GM12878 (cell line): ENCODE results near the gene DTNA. TPM values are rescaled to one million over a fixed set of nuclear protein-coding genes. Genes with fewer than 3 reads are reported as not detected.

Experiments used
- ATAC-seq: fragments of 200-7000 bp; cut with Tn5 transposase; 3 replicates; pipeline ENCODE4 v1.9.1; 2020; ENCODE audit warnings: mild to moderate bottlenecking, moderate library complexity
- BruUV-seq: library from RNA; stranded (reverse); fragments of 400-500 nt; replicated peaks from 2 replicates; lab custom pipeline; 2021; lab: Mats Ljungman, UMichigan
- CTCF ChIA-PET: fragments of 300-600 bp; sonication (Branson Sonifier 250); formaldehyde crosslinking; extraction: SDS; loops from one replicate; lab custom pipeline; 2021; ENCODE audit warnings: inconsistent platforms; lab: Yijun Ruan, JAX
- POLR2A ChIA-PET: fragments of 350-600 bp; formaldehyde crosslinking; extraction: SDS; loops from one replicate; lab custom pipeline; 2021; ENCODE audit warnings: inconsistent platforms; lab: Charles Lee
- RAD21 ChIA-PET: fragments of 300-600 bp; sonication (Branson Sonifier 250); formaldehyde crosslinking; loops from one replicate; lab custom pipeline; 2023; ENCODE audit warnings: antibody characterized with exemption; ENCODE audit not compliant: unreplicated experiment; lab: Charles Lee
- SMC1A ChIA-PET: fragments of 300-600 bp; sonication (Branson Sonifier 250); formaldehyde crosslinking; loops from one replicate; lab custom pipeline; 2023; ENCODE audit not compliant: unreplicated experiment, uncharacterized antibody; lab: Charles Lee
- DNase-seq: peaks from one replicate; pipeline ENCODE4 v3.0.0-alpha.2; 2011; ENCODE audit warnings: low read depth, low spot score
- FAIRE-seq: peaks from 3 replicates; lab custom pipeline; 2011; peaks lifted over from hg19 to GRCh38; lab: Jason Lieb, UNC
- H2AFZ ChIP-seq: 2 replicates; pipeline ENCODE4 v1.6.0; 2011; ENCODE audit warnings: low read depth, low read length, control low read depth; ENCODE audit not compliant: control insufficient read depth
- H3K27ac ChIP-seq: 2 replicates; pipeline ENCODE4 v1.5.1; 2011; ENCODE audit warnings: control low read depth; ENCODE audit not compliant: control insufficient read depth, insufficient read depth
- H3K27me3 ChIP-seq, 2 experiments: replicated peaks in 1 of 2; 2 replicates each; pipeline versions ENCODE4 v1.6.0 to v1.6.1; 2011; ENCODE audit warnings: low read length in 1 of 2; ENCODE audit not compliant: control insufficient read depth in 2 of 2, insufficient read depth in 2 of 2
- H3K36me3 ChIP-seq, 2 experiments: 2 replicates each; pipeline ENCODE4 v1.5.1; 2011; ENCODE audit warnings: low read length in 1 of 2; ENCODE audit not compliant: control insufficient read depth in 2 of 2, insufficient read depth in 2 of 2
- H3K4me1 ChIP-seq: 2 replicates; pipeline ENCODE4 v1.6.1; 2011; ENCODE audit warnings: mild to moderate bottlenecking, low read length, moderate library complexity, mixed read lengths; ENCODE audit not compliant: control insufficient read depth, insufficient read depth
- H3K4me2 ChIP-seq: 2 replicates; pipeline ENCODE4 v1.6.0; 2011; ENCODE audit warnings: control low read depth; ENCODE audit not compliant: control insufficient read depth, insufficient read depth
- H3K4me3 ChIP-seq: fragments of 200-600 bp; sonication (generic); 2 replicates; pipeline ENCODE4 v1.5.1; 2016
- H3K79me2 ChIP-seq: 2 replicates; pipeline ENCODE4 v1.6.0; 2011; ENCODE audit warnings: low read length; ENCODE audit not compliant: control insufficient read depth, insufficient read depth
- H3K9ac ChIP-seq: 2 replicates; pipeline ENCODE4 v1.8.0; 2011; ENCODE audit warnings: low read length, control low read depth, mixed read lengths; ENCODE audit not compliant: control insufficient read depth, insufficient read depth
- H3K9me3 ChIP-seq: replicated peaks from 3 replicates; pipeline ENCODE4 v1.5.1; 2011; ENCODE audit warnings: mild to moderate bottlenecking, low read length; ENCODE audit not compliant: control insufficient read depth, insufficient read depth
- H4K20me1 ChIP-seq: 2 replicates; pipeline ENCODE4 v1.6.0; 2011; ENCODE audit not compliant: control insufficient read depth, insufficient read depth
- E2F4 ChIP-seq: IDR thresholded peaks from 2 replicates; pipeline ENCODE4 v1.6.1; 2012; ENCODE audit warnings: low read depth, low read length, improper control_type of control experiment
- EP300 ChIP-seq, 2 experiments: fragments of 150-350 bp in 1 of 2; IDR thresholded peaks; 2 replicates each; pipeline ENCODE4 v1.6.1; 2011 to 2012; ENCODE audit warnings: low read depth in 2 of 2, low read length in 2 of 2, borderline replicate concordance in 1 of 2, improper control_type of control experiment in 1 of 2, inconsistent platforms in 1 of 2; ENCODE audit not compliant: control insufficient read depth in 1 of 2
- HDGF ChIP-seq: fragments of 450-650 bp; IDR thresholded peaks from 2 replicates; pipeline ENCODE4 v1.6.1; 2016; ENCODE audit warnings: antibody characterized with exemption
- IRF5 ChIP-seq: fragments of 450-650 bp; IDR thresholded peaks from 2 replicates; pipeline ENCODE4 v1.6.1; 2017; ENCODE audit warnings: borderline replicate concordance
- KDM1A ChIP-seq: fragments of 200-600 bp; sonication (generic); IDR thresholded peaks from 2 replicates; pipeline ENCODE4 v1.6.1; 2016; ENCODE audit warnings: borderline replicate concordance
- MLLT1 ChIP-seq: fragments of 450-650 bp; IDR thresholded peaks from 2 replicates; pipeline ENCODE4 v1.6.1; 2016; ENCODE audit warnings: mild to moderate bottlenecking
- MTA3 ChIP-seq: IDR thresholded peaks from 2 replicates; pipeline ENCODE4 v1.6.1; 2012; ENCODE audit warnings: low read length, inconsistent platforms, borderline replicate concordance
- NRF1 ChIP-seq: conservative IDR thresholded peaks from 2 replicates; pipeline ENCODE4 v1.6.1; 2011; ENCODE audit warnings: mild to moderate bottlenecking, low read depth, low read length, improper control_type of control experiment
- RBBP5 ChIP-seq: fragments of 200-600 bp; sonication (generic); conservative IDR thresholded peaks from 2 replicates; pipeline ENCODE4 v1.6.1; 2016
- SMAD1 ChIP-seq: fragments of 450-650 bp; IDR thresholded peaks from 2 replicates; pipeline ENCODE4 v1.6.1; 2018; ENCODE audit warnings: mild to moderate bottlenecking, low read depth; ENCODE audit not compliant: partially characterized antibody
- SP1 ChIP-seq: IDR thresholded peaks from one replicate; pipeline ENCODE4 v1.6.1; 2011; ENCODE audit warnings: low read depth, low read length
- YY1 ChIP-seq: IDR thresholded peaks from 2 replicates; pipeline ENCODE4 v1.6.1; 2011; ENCODE audit warnings: low read depth, mild to moderate bottlenecking, low read length
- ZNF384 ChIP-seq: IDR thresholded peaks from 2 replicates; pipeline ENCODE4 v1.6.1; 2012; ENCODE audit warnings: low read depth, mild to moderate bottlenecking, low read length, improper control_type of control experiment, borderline replicate concordance
- WGBS: methylation state at CpG from one replicate; pipeline ENCODE4 v1.1.6; 2016; ENCODE audit warnings: low lambda C conversion rate; ENCODE audit not compliant: insufficient replicate concordance, insufficient coverage; ENCODE audit errors: missing lambda C conversion rate; 5-methylcytosine and 5-hydroxymethylcytosine counted together
- in situ Hi-C: fragments of 300-500 bp; cut with MboI; formaldehyde crosslinking; loops from 9 replicates; pipeline ENCODE4 v1.14.3; 2018; ENCODE audit warnings: mixed read lengths
- intact Hi-C: fragments of 100-400 bp; cut with micrococcal nuclease; formaldehyde crosslinking; loops from one replicate; pipeline ENCODE4 v1.14.2; 2022; ENCODE audit not compliant: unreplicated experiment
- polyA plus RNA-seq, 11 experiments: library from polyadenylated mRNA; depleted of rRNA in 4 of 11; unstranded in 6 of 11; stranded (reverse) in 5 of 11; fragments of >200 nt; fragmentation: Nextera tagmentation in 4 of 11; fragmentation: Illumina TruSeq in 1 of 11; extraction: Ambion mirVana in 4 of 11; extraction: Trizol in 1 of 11; gene quantifications; 1 replicate in 1 of 11; 2 replicates in 10 of 11; pipeline versions ENCODE4 v1.2.1 to v1.2.3, GENCODE V29; 2011 to 2016; ENCODE audit warnings: inconsistent platforms in 2 of 11, missing spikeins in 2 of 11, low read depth in 1 of 11
- total RNA-seq, 4 experiments: library from RNA; depleted of rRNA in 3 of 4; stranded (reverse); fragments of >200 nt in 3 of 4; fragmentation: Illumina TruSeq in 1 of 4; extraction: Trizol in 1 of 4; gene quantifications; 2 replicates each; pipeline versions ENCODE4 v1.2.1 to v1.2.3, GENCODE V29; 2013 to 2021

Gene DTNA
- total and polyA plus RNA-seq, 10 of the 15 experiments (the other 5 are each of a cell fraction or from before 2014, with no cell fraction given), result 0.26 to 8.6 (median 0.53) TPM

- H3K27me3 ChIP-seq, result peaks cover 0 to 1% of the 10 kb centered on the region in 2 experiments; a peak in 1 of 4 replicates
- ChIA-PET CTCF (interaction anchor here (1.1 to 1.2 kb wide), 2 partner anchors 18 to 43 kb away, joined by 3 read pairs; no protein-coding TSS in a partner anchor), POLR2A (interaction anchor here (1.4 kb wide), 1 partner anchor 9 kb away, joined by 3 read pairs; no protein-coding TSS in a partner anchor), SMC1A (interaction anchor here (1.1 kb wide), 1 partner anchor 42 kb away, joined by 5 read pairs; no protein-coding TSS in a partner anchor), RAD21 (no interaction called here)
- FAIRE-seq (no peak), DNase-seq (no peak), ATAC-seq (no peak)
- H3K9me3 ChIP-seq, result no peaks in the 10 kb centered on the region
- no peak overlapping the region for H3K4me3 ChIP-seq
- no TSS peak for BruUV-seq
- no peak overlapping the region for H3K4me2 ChIP-seq
- TF ChIP-seq SP1, result no peak
- intact Hi-C loops (no loop called here), in situ Hi-C loops (no loop called here)
- H3K36me3 ChIP-seq, result no peaks in the 10 kb centered on the region
- H4K20me1 ChIP-seq, result no peaks in the 10 kb centered on the region
- WGBS, result 0% methylated on average over 1 of the region's 1 CpG
- no peak overlapping the region for H3K9ac ChIP-seq
- H2AFZ ChIP-seq, result no peak overlapping the region
- H3K79me2 ChIP-seq, result no peaks in the 10 kb centered on the region
- no peaks in the 10 kb centered on the region for H3K4me1 ChIP-seq
- no peak overlapping the region for H3K27ac ChIP-seq
These were observed 6.0 kb upstream of the DTNA start for GRCh38 chr18:34704074-34704473.

GRCh38 chr18:34704823-34705222, 5.3 kb upstream of the DTNA start:
- FAIRE-seq, result no peak
- peaks cover 0 to 3% of the 10 kb centered on the region in 2 experiments; a peak in 1 of 4 replicates for H3K27me3 ChIP-seq
- CTCF ChIA-PET, result interaction anchor here (1.0 to 1.2 kb wide), 3 partner anchors 17 to 44 kb away, joined by 3 read pairs; no protein-coding TSS in a partner anchor
- H3K36me3 ChIP-seq, result no peaks in the 10 kb centered on the region
- H3K79me2 ChIP-seq, result no peaks in the 10 kb centered on the region
- no peak for TF ChIP-seq EP300 (IDR thresholded peaks at IDR 0.05; ENCODE audit: borderline replicate concordance in 1 of 2, control insufficient read depth in 1 of 2, low read depth in 2 of 2, low read length in 2 of 2)
- no peak for TF ChIP-seq IRF5
- TF ChIP-seq E2F4, result no peak
- no peak for TF ChIP-seq HDGF
- TF ChIP-seq YY1, result no peak
- TF ChIP-seq SMAD1, result no peak
- no peak for TF ChIP-seq MTA3
- TF ChIP-seq MLLT1, result no peak
- TF ChIP-seq KDM1A, result no peak
- TF ChIP-seq RBBP5, result no peak
- no peak for TF ChIP-seq ZNF384
- no peak for TF ChIP-seq NRF1
- no peak overlapping the region for H3K27ac ChIP-seq
- H3K4me1 ChIP-seq, result no peaks in the 10 kb centered on the region
- intact Hi-C loops, result no loop called here
- in situ Hi-C loops, result no loop called here
- no peak overlapping the region for H3K9ac ChIP-seq
- SMC1A ChIA-PET, result interaction anchor here (1.1 kb wide), 1 partner anchor 43 kb away, joined by 5 read pairs; no protein-coding TSS in a partner anchor
- BruUV-seq, result no TSS peak
- H3K9me3 ChIP-seq, result no peaks in the 10 kb centered on the region
- POLR2A ChIA-PET, result interaction anchor here (1.4 kb wide), 1 partner anchor 10 kb away, joined by 3 read pairs; no protein-coding TSS in a partner anchor
- ATAC-seq, result no peak
- no peak overlapping the region for H3K4me2 ChIP-seq
- RAD21 ChIA-PET, result no interaction called here
- no peak overlapping the region for H2AFZ ChIP-seq
- no peak overlapping the region for H3K4me3 ChIP-seq
- DNase-seq, result no peak
- no peaks in the 10 kb centered on the region for H4K20me1 ChIP-seq
- WGBS, result 0% methylated on average over 2 of the region's 2 CpGs
